Measurements from ENCODE around the gene SLC4A3. TPM values are rescaled to one million over a fixed set of nuclear protein-coding genes. Genes with fewer than 3 reads are reported as not detected.
"Not testable (repeated sequence)": the region's sequence is repeated elsewhere in the genome, so short reads cannot be mapped to it uniquely, and the experiment has no call there.

SLC4A3 gene
- total RNA-seq, 1 donor from 2014 or later = 0.13 TPM

GRCh38 chr2:219644801-219645480 is 17.5 kb downstream of the SLC4A3 start:
- no peak for DNase-seq (ENCODE audit: low read depth, low spot score)

- DNase-seq (ENCODE audit: low read depth, low spot score) = no peak
These were observed 18.4 kb downstream of the SLC4A3 start for GRCh38 chr2:219645631-219646527.

DNA sequence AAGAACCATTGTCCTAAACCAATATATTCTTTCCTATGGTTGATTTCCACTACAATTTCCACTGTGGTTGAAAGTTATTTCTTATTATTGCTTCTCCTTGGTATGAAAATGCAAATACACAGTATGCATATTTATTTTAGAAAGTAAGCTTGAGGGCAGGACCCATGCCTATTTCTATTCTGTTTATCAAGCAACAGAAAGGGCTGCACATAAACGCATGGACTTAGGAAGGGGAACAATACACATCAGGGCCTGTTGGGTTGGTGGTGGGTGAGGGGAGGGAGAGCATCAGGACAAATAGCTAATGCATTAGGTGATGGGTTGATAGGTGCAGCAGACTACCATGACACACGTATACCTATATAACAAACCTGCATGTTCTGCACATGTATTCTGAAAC is 20.7 kb downstream of the SLC4A3 start:
- no peak for DNase-seq (ENCODE audit: low read depth, low spot score)

- no peak for DNase-seq (ENCODE audit: low read depth, low spot score)
These were observed 21.5 kb downstream of the SLC4A3 start for GRCh38 chr2:219648963-219649362.

- DNase-seq (ENCODE audit: low read depth, low spot score) = no peak
These were observed 23.2 kb downstream of the SLC4A3 start for GRCh38 chr2:219650426-219651248.

DNA sequence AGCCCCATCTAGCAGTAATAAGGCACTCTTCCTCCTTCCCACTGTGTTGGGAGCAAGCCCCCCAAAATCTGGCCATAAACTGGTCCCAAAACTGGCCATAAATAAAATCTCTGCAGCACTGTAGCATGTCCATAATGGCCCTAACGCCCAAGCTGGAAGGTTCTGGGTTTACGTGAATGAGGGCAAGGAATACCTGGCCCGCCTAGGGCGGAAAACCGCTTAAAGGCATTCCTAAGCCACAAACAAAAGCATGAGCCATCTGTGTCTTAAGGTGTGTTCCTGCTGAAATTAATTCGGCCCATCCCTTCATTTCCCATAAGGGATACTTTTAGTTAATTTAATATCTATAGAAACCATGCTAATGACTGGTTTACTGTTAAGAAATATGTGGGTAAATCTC is 24.2 kb downstream of the SLC4A3 start:
- DNase-seq (ENCODE audit: low read depth, low spot score) = not testable (repeated sequence)

GRCh38 chr2:219656526-219656925 is 29.1 kb downstream of the SLC4A3 start:
- DNase-seq (ENCODE audit: low read depth, low spot score) = no peak

DNA sequence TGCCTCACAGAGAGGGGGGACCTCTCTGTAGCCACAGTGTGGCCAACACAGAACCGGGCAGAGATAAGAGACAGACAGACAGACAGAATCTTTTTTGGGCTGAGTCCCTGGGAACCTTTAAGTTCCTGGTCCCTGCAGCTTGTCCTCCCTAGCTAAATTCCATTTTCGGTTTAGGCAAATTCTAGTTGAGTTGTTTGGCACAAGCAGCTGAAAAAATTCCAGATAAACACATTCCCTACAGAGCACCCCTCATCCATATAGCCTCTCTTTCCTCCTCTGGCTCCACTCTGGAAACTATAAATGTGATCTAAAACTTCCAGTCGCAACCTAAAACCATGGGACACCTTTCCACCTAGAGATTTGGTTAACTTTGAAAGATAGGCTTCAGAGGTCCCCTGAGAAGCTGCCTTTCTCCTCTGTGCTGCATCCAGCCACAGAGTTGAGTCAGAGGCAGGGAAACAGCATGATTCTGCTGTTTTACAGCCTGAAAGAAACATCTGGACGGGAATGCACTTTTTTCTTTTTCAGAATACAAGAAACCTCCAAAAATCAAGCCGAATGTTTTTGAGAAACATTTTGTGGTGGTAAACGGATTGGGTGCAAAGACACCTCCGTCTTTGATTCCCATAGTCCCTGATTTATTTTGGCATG is 30.9 kb downstream of the SLC4A3 start:
- no peak for DNase-seq (ENCODE audit: low read depth, low spot score)

- no peak for DNase-seq (ENCODE audit: low read depth, low spot score)
These were observed 31.4 kb downstream of the SLC4A3 start for GRCh38 chr2:219658874-219659273.

GRCh38 chr2:219661197-219661954 is 33.9 kb downstream of the SLC4A3 start:
- DNase-seq (ENCODE audit: low read depth, low spot score) = no peak

DNA sequence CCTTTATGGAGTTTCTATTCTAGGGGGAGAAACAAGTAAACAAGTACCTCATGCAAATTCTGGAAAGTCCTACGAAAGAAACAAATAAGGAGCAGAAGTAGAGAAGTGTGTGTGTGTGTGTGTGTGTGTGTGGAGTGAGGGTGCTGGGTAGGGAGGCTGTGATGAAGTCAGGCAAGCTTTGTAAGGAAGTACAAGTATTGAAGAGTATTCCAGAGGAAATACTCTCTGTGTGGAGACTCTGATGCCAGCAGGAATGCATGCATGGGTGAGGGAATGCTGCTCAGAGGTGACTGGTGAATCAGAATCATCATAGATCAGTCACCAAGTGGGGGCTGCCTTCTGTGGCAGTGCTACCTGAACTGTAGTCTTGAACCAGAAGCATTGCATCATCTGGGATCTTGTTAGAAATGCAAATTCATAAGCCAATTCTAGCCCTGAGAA is 34.5 kb downstream of the SLC4A3 start:
- DNase-seq (ENCODE audit: low read depth, low spot score) = no peak

DNA sequence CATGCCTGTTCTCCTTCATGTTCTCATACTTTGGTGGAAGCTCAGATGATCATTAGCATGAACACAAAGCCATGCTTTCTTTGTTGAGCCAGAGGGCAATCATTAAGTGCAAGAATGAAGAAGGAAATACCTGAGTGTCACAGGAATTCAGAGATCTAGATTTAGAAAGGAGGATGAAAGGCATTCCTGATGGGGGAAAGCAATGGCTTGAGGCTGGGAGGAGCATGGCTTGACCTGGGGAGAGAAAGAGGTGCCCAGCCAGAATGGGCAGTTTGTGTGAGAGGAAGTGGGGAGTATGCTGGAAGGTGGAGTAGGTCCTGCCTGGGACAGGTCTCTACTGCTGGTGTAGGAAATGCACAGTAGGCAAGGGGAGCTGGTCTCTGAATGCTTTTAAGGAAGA is 35.1 kb downstream of the SLC4A3 start:
- no peak for DNase-seq (ENCODE audit: low read depth, low spot score)

DNA sequence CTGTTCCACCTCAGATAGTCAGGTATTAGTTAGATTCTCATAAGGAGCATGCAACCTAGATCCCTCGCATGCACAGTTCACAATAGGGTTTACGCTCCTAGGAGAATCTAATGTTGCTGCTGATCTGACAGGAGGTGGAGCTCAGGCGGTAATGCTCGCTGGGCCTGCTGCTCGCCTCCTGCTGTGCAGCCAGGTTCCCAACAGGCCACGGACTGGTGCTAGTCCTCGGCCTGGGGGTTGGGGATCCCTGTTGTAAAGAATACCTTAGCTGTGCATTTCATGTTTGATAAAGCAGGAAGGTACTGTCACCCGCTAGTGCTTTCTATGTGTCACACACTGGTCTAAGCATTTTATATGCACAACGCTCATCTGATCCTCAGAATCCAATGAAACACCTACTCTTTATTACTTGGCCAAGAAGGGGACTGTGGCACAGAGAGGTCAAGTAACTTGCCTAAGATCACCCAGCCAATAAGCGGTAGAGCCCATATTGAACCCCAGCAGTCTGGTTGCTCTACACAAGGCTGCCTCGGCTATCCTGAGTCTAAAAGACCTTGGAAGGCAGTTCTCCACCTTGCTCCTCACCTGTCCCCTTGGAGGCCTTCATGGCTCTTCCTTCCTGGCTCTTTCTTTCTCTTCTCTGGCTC is 35.8 kb downstream of the SLC4A3 start:
- no peak for DNase-seq (ENCODE audit: low read depth, low spot score)

DNA sequence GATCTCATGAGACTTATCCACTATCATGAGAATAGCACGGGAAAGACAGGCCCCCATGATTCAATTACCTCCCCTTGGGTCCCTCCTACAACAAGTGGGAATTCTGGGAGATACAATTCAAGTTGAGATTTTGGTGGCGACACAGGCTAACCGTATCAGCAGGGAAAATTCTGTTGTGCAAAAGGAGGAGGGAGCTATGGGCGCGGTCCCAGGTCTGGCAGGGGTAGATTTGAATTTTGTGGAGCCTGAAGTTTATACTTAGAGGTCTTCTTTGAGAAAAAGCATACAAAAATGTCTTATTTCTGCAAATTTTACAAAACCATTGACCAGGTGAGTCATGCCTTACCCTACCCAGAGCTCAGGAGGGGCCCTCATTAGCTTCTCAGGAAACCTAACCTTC is 36.6 kb downstream of the SLC4A3 start:
- no peak for DNase-seq (ENCODE audit: low read depth, low spot score)

DNA sequence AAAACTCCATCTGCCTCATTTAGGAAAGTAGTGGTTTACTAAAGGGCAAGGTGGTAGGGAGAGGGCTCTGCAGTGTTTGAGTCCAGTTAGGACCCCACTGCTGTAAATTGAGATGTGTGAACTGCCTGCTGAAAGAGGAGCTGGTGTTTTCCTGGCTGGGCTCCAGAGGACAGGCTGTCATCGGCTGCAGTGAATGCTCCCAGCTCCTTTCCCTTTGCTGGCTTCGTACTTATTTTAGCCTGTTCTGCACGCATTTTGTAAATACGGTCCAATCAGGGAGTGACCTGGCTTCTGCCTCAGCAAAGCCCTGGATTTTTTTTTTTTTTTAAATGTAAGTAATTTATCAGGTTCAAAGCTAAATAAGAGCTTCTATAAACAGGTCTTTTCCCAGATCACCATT is 37.5 kb downstream of the SLC4A3 start:
- no peak for DNase-seq (ENCODE audit: low read depth, low spot score)

DNA sequence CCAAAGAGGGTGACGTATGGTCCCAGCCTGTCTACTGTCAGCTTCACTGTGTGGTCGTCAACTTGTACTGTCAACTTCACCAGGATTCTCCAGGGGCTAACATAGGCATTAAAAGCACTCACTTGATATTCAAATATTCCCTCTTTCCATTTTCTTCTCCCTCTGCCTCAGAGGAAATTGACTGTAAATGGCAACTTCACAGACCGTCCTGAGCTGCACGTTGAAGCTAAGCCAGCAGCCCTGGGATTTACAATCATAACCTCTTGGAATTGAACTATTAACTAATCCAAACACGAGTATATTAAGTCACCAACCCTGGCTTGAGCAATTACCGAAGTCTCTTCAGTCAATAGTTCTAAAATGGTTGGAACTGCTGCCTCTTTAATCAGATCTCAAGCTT is 38.5 kb downstream of the SLC4A3 start:
- no peak for DNase-seq (ENCODE audit: low read depth, low spot score)

GRCh38 chr2:219668316-219668715 is 40.9 kb downstream of the SLC4A3 start:
- DNase-seq (ENCODE audit: low read depth, low spot score) = no peak

GRCh38 chr2:219670386-219670785 is 43.0 kb downstream of the SLC4A3 start:
- no peak for DNase-seq (ENCODE audit: low read depth, low spot score)

GRCh38 chr2:219671279-219671678 is 43.8 kb downstream of the SLC4A3 start:
- DNase-seq (ENCODE audit: low read depth, low spot score) = no peak

DNA sequence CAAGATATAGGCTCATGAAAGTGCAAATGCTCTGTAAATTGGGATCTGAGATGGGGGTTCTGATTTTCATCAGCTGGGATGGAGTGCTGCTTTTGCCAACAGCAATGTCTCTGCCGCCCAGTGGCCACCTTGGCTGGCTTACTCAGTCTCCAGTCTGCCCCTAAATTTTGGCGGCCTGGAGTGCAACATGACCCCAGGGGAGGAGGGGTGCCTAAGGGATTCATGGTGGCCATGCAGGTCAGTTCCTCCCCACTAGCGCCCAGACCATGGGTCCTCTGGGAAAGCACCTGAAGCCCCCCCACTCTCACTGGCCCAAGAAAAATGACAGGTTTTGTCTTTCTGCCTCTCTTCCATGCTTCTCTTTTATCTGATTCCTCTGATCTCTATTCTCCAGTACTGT is 45.0 kb downstream of the SLC4A3 start:
- no peak for DNase-seq (ENCODE audit: low read depth, low spot score)
